Caco-2 (cell line): ENCODE data around the gene SQOR. TPM values are rescaled to one million over a fixed set of nuclear protein-coding genes. Genes with fewer than 3 reads are reported as not detected.
"Not testable (repeated sequence)": the region's sequence is repeated elsewhere in the genome, so short reads cannot be mapped to it uniquely, and the experiment has no call there.

ENCODE experiments used
- BruUV-seq: library from RNA; stranded (reverse); fragments of 400-500 nt; replicated peaks from 2 replicates; lab custom pipeline; 2021; lab: Mats Ljungman, UMichigan
- CTCF ChIA-PET: fragments of 300-600 bp; sonication (Branson Sonifier 250); formaldehyde crosslinking; loops from one replicate; lab custom pipeline; 2022; ENCODE audit warnings: antibody characterized with exemption; lab: Charles Lee
- POLR2A ChIA-PET: fragments of 300-600 bp; sonication (Branson Sonifier 250); formaldehyde crosslinking; loops from one replicate; lab custom pipeline; 2022; ENCODE audit warnings: antibody characterized with exemption; lab: Charles Lee
- DNase-seq, 2 experiments: peaks; one replicate each; pipeline versions ENCODE4 v3.0.0 to v3.0.0-alpha.2; 2020 to 2022
- H3K27me3 ChIP-seq: replicated peaks from 2 replicates; pipeline ENCODE4 v1.6.0; 2011; ENCODE audit warnings: low read length; ENCODE audit not compliant: control insufficient read depth, insufficient read depth
- H3K36me3 ChIP-seq: 2 replicates; pipeline ENCODE4 v1.5.1; 2011; ENCODE audit warnings: low read length; ENCODE audit not compliant: control insufficient read depth, insufficient read depth
- H3K4me1 ChIP-seq: fragments of 250-450 bp; sonication (Bioruptor Pico); 2 replicates; pipeline ENCODE4 v1.5.1; 2020; ENCODE audit warnings: mild to moderate bottlenecking
- H3K4me3 ChIP-seq: 2 replicates; pipeline ENCODE4 v1.5.1; 2011; ENCODE audit warnings: low read depth, mild to moderate bottlenecking, control low read depth, low read length
- H3K9me3 ChIP-seq: fragments of 250-450 bp; sonication (Bioruptor Pico); 2 replicates; pipeline ENCODE4 v1.5.1; 2020; ENCODE audit warnings: mild to moderate bottlenecking, moderate library complexity
- H3K27ac Mint-ChIP-seq: one replicate; pipeline ENCODE4 v1.8.0; 2022; ENCODE audit warnings: mixed read lengths; ENCODE audit not compliant: unreplicated experiment
- H3K27me3 Mint-ChIP-seq: one replicate; pipeline ENCODE4 v1.8.0; 2022; ENCODE audit warnings: mixed read lengths; ENCODE audit not compliant: insufficient read depth, unreplicated experiment
- H3K36me3 Mint-ChIP-seq: one replicate; pipeline ENCODE4 v1.8.0; 2022; ENCODE audit warnings: mild to moderate bottlenecking, mixed read lengths; ENCODE audit not compliant: insufficient read depth, unreplicated experiment
- H3K4me1 Mint-ChIP-seq: one replicate; pipeline ENCODE4 v1.8.0; 2022; ENCODE audit warnings: low read depth, mixed read lengths; ENCODE audit not compliant: unreplicated experiment
- H3K4me3 Mint-ChIP-seq: one replicate; pipeline ENCODE4 v1.8.0; 2022; ENCODE audit warnings: mild to moderate bottlenecking, moderate library complexity, mixed read lengths; ENCODE audit not compliant: unreplicated experiment
- H3K9me3 Mint-ChIP-seq: one replicate; pipeline ENCODE4 v1.8.0; 2022; ENCODE audit warnings: mixed read lengths; ENCODE audit not compliant: unreplicated experiment
- CTCF ChIP-seq, 2 experiments: fragments of 200-600 bp in 1 of 2; IDR thresholded peaks; 1 replicate in 1 of 2; 2 replicates in 1 of 2; pipeline versions ENCODE4 v1.5.1 to v1.8.0; 2011 to 2022; ENCODE audit warnings: antibody characterized with exemption in 1 of 2, control low read depth in 1 of 2, inconsistent platforms in 1 of 2, low read depth in 1 of 2, low read length in 1 of 2, mild to moderate bottlenecking in 1 of 2, moderate library complexity in 1 of 2; ENCODE audit not compliant: insufficient read depth in 1 of 2, severe bottlenecking in 1 of 2, unreplicated experiment in 1 of 2
- intact Hi-C: fragments of 100-400 bp; cut with micrococcal nuclease; formaldehyde crosslinking; loops from one replicate; pipeline ENCODE4 v1.10.0; 2022; ENCODE audit not compliant: unreplicated experiment
- total RNA-seq: library from RNA; stranded (reverse); gene quantifications from 2 replicates; pipeline ENCODE4 v1.2.3, GENCODE V29; 2022

Gene SQOR
- total RNA-seq, 1 experiment from 2014 or later, result 5.0 TPM

DNA sequence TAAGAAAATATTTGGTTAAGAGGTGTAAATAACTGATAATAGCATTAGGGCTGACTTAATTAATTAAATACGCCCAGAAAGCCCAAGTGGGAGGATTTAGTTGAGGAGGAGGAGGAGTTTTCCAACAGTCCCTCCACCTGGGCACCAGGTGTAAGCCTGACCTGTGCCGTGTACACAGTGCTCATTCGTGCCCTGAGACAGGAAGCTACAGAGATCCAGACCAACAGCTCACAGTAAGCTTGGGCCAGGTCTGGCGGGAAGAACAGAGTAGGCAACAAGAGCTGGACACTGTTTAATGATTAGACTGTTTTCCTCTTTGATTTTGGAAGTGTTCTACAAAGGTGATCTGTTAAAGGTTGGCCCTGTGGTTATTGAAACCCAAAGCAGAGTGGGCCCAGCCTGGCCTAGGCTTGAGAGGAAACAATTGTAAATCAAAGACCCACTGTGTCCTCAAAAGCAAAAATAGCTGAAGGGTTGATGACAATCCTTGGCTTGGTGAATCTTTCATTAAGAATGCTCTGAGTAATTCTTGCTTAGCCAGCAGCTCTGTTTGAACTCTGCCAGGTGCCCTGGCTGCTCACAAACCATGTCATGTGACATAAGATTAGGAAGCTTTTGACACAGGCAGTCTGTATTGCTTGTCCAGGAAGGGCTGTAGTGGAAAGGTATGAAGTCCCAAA, 13.8 kb downstream of the SQOR start:
- no peak overlapping the region for H3K4me3 Mint-ChIP-seq
- CTCF ChIA-PET, result no interaction called here
- Histone ChIP-seq H3K4me1 (peaks cover 21% of the 10 kb centered on the region), H3K9me3 (no peaks in the 10 kb centered on the region), H3K4me3 (no peak overlapping the region), H3K36me3 (no peaks in the 10 kb centered on the region), H3K27me3 (no peaks in the 10 kb centered on the region)
- peak; percentile 36 to 55 for DNase-seq
- peak overlapping the region; percentile 67 for H3K27ac Mint-ChIP-seq
- H3K9me3 Mint-ChIP-seq, result no peaks in the 10 kb centered on the region
- intact Hi-C loops, result loop anchor here (10.0 kb wide), 1 partner anchor 146 kb away; no protein-coding TSS in a partner anchor
- no peaks in the 10 kb centered on the region for H3K36me3 Mint-ChIP-seq
- peaks cover 18% of the 10 kb centered on the region for H3K4me1 Mint-ChIP-seq
- H3K27me3 Mint-ChIP-seq, result no peaks in the 10 kb centered on the region
- no TSS peak for BruUV-seq
- POLR2A ChIA-PET, result no interaction called here
- no peak for TF ChIP-seq CTCF (IDR thresholded peaks at IDR 0.05; ENCODE audit: insufficient read depth in 1 of 2, low read depth in 1 of 2, low read length in 1 of 2, severe bottlenecking in 1 of 2, unreplicated experiment in 1 of 2)

DNA sequence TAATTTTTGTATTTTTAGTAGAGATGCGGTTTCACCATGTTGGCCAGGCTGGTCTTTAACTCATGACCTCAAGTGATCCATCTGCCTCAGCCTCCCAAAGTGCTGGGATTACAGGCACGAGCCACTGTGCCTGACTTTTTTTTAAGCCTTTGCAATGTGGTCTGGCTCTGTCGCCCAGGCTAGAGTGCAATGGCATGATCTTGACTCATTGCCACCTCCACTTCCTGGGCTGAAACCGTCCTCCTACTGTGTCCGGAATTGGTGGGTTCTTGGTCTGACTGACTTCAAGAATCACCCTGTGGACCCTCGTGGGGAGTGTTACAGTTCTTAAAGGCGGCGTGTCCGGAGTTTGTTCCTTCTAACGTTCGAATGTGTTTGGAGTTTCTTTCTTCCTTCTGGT, 15.2 kb downstream of the SQOR start:
- H3K36me3 ChIP-seq, BruUV-seq, DNase-seq, CTCF ChIA-PET, H3K27me3 Mint-ChIP-seq, H3K9me3 Mint-ChIP-seq, H3K36me3 Mint-ChIP-seq, POLR2A ChIA-PET, H3K4me3 ChIP-seq, H3K9me3 ChIP-seq, intact Hi-C loops, H3K4me3 Mint-ChIP-seq, H3K27me3 ChIP-seq, H3K27ac Mint-ChIP-seq: not testable (repeated sequence)
- H3K4me1 ChIP-seq, result peaks cover 17% of the 10 kb centered on the region
- peaks cover 16% of the 10 kb centered on the region for H3K4me1 Mint-ChIP-seq

DNA sequence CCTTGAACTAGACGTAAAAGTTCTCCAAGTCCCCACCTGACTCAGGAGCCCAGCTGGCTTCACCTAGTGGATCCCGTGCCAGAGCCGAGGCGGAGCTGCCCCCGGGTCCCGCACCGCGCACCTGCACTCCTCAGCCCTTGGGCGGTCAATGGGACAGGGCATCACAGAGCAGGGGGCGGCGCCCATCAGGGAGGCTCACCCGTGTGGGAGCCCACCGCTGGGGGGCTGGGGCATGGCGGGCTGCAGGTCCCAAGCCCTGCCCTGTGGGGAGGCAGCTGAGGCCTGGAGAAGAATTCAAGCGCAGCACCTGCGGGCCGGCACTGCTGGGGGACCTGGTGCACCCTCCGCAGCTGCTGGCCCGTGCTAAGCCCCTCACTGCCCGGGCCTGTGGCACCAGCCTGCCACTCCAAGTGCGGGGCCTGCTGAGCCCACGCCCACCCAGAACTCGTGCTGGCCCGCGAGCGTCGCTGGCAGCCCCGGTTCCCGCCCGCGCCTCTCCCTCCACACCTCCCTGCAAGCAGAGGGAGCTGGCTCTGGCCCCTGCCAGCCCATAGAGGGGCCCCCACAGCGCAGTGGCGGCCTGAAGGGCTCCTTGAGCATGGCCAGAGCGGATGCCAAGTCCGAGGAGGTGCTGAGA, 16.2 kb downstream of the SQOR start:
- H3K27me3 ChIP-seq, result no peaks in the 10 kb centered on the region
- no peaks in the 10 kb centered on the region for H3K9me3 ChIP-seq
- ChIA-PET POLR2A (no interaction called here), CTCF (interaction anchor here (1.3 kb wide), 1 partner anchor 9 kb away, joined by 3 read pairs; no protein-coding TSS in a partner anchor)
- H3K36me3 ChIP-seq, result no peaks in the 10 kb centered on the region
- H3K4me1 ChIP-seq, result peaks cover 7% of the 10 kb centered on the region
- no peaks in the 10 kb centered on the region for H3K27me3 Mint-ChIP-seq
- no TSS peak for BruUV-seq
- no peak for TF ChIP-seq CTCF (IDR thresholded peaks at IDR 0.05; ENCODE audit: insufficient read depth in 1 of 2, low read depth in 1 of 2, low read length in 1 of 2, severe bottlenecking in 1 of 2, unreplicated experiment in 1 of 2)
- intact Hi-C loops, result no loop called here
- no peak for DNase-seq
- no peaks in the 10 kb centered on the region for H3K9me3 Mint-ChIP-seq
- no peaks in the 10 kb centered on the region for H3K36me3 Mint-ChIP-seq
- H3K4me3 ChIP-seq, result no peak overlapping the region
- H3K4me3 Mint-ChIP-seq, result no peak overlapping the region
- no peak overlapping the region for H3K27ac Mint-ChIP-seq
- peaks cover 9% of the 10 kb centered on the region for H3K4me1 Mint-ChIP-seq
